Endothelial cell (in vitro differentiated cells): Measurements from ENCODE around the gene RASSF10. TPM values are rescaled to one million over a fixed set of nuclear protein-coding genes. Genes with fewer than 3 reads are reported as not detected.

Experiments
- DNase-seq: peaks from one replicate; pipeline ENCODE4 v3.0.0; 2021; ENCODE audit warnings: low spot score
- H3K27ac Mint-ChIP-seq: one replicate; pipeline ENCODE4 v1.8.0; 2021; ENCODE audit warnings: mixed read lengths, inconsistent platforms; ENCODE audit not compliant: unreplicated experiment
- H3K27me3 Mint-ChIP-seq: one replicate; pipeline ENCODE4 v1.8.0; 2021; ENCODE audit warnings: mild to moderate bottlenecking, moderate library complexity, mixed read lengths, inconsistent platforms; ENCODE audit not compliant: unreplicated experiment
- H3K36me3 Mint-ChIP-seq: one replicate; pipeline ENCODE4 v1.8.0; 2021; ENCODE audit warnings: mild to moderate bottlenecking, low read depth, mixed read lengths, inconsistent platforms; ENCODE audit not compliant: unreplicated experiment
- H3K4me1 Mint-ChIP-seq: one replicate; pipeline ENCODE4 v1.8.0; 2021; ENCODE audit warnings: mild to moderate bottlenecking, mixed read lengths, inconsistent platforms; ENCODE audit not compliant: unreplicated experiment
- H3K4me3 Mint-ChIP-seq: one replicate; pipeline ENCODE4 v1.8.0; 2021; ENCODE audit warnings: mild to moderate bottlenecking, mixed read lengths, inconsistent platforms; ENCODE audit not compliant: unreplicated experiment
- H3K9me3 Mint-ChIP-seq: one replicate; pipeline ENCODE4 v1.8.0; 2021; ENCODE audit warnings: mixed read lengths, inconsistent platforms; ENCODE audit not compliant: unreplicated experiment
- total RNA-seq: library from RNA; stranded (reverse); fragmentation: NEBNext Ultra II Directional; extraction: Animal tissue kit (Norgen Biotek cat#: 25700); gene quantifications from one replicate; pipeline ENCODE4 v1.2.1, GENCODE V29; 2021; ENCODE audit not compliant: unreplicated experiment
- TF ChIP-seq, protein P1 (sequence below): fragments of 200-600 bp; sonication (generic); IDR thresholded peaks from one replicate; pipeline ENCODE4 v1.5.0; 2021; ENCODE audit warnings: antibody characterized with exemption; ENCODE audit not compliant: unreplicated experiment

Gene RASSF10
- total RNA-seq, 1 donor from 2014 or later = 17.5 TPM

GRCh38 chr11:13016415-13016814 lies 7.3 kb downstream of the RASSF10 start:
- H3K4me1 Mint-ChIP-seq = peaks cover 14% of the 10 kb centered on the region
- H3K4me3 Mint-ChIP-seq = no peak overlapping the region
- no peak overlapping the region for H3K27ac Mint-ChIP-seq
- peaks cover 1% of the 10 kb centered on the region for H3K27me3 Mint-ChIP-seq
- TF ChIP-seq, protein P1, sequence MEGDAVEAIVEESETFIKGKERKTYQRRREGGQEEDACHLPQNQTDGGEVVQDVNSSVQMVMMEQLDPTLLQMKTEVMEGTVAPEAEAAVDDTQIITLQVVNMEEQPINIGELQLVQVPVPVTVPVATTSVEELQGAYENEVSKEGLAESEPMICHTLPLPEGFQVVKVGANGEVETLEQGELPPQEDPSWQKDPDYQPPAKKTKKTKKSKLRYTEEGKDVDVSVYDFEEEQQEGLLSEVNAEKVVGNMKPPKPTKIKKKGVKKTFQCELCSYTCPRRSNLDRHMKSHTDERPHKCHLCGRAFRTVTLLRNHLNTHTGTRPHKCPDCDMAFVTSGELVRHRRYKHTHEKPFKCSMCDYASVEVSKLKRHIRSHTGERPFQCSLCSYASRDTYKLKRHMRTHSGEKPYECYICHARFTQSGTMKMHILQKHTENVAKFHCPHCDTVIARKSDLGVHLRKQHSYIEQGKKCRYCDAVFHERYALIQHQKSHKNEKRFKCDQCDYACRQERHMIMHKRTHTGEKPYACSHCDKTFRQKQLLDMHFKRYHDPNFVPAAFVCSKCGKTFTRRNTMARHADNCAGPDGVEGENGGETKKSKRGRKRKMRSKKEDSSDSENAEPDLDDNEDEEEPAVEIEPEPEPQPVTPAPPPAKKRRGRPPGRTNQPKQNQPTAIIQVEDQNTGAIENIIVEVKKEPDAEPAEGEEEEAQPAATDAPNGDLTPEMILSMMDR = no peak
- peak; percentile 9 for DNase-seq
- no peaks in the 10 kb centered on the region for H3K9me3 Mint-ChIP-seq
- H3K36me3 Mint-ChIP-seq = no peaks in the 10 kb centered on the region

DNA sequence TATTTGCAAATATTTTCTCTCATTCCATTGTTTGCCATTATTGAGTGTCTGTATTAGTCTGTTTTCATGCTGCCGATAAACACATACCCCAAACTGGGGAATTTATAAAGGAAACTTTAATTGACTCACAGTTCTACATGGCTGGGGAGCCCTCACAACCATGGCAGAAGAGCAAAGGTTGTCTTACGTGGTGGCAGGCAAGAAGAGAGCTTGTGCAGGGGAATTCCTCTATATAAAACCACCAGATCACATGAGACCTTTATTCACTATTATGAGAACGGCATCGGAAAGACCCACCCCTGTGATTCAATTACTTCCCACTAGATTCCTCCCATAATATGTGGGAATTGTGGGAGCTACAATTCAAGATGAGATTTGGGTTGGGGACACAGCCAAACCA lies 10.2 kb downstream of the RASSF10 start:
- no peak overlapping the region for H3K27ac Mint-ChIP-seq
- H3K4me1 Mint-ChIP-seq = no peaks in the 10 kb centered on the region
- H3K36me3 Mint-ChIP-seq = no peaks in the 10 kb centered on the region
- TF ChIP-seq, protein P1 = no peak
- H3K4me3 Mint-ChIP-seq = no peak overlapping the region
- no peaks in the 10 kb centered on the region for H3K9me3 Mint-ChIP-seq
- DNase-seq = no peak
- H3K27me3 Mint-ChIP-seq = peaks cover 1% of the 10 kb centered on the region

DNA sequence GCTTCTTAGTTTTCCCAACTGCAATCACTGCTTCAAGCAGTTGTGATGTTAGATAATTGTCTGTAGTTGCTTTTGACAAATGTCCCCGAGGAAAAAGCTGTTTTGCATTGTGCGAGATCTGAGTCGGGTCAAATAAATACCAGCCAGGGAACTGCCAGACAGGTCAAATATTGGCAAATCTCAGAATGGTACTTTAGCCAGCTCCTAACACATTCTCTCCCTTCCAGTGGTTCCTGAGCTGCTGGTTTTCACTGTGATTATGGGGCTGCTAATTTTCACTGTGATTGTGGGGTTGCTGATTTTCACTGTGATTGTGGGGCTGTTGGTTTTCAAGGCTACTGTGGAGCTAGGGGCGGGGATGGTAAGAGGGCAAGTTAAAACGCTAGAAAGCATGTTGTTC lies 14.3 kb downstream of the RASSF10 start:
- Mint-ChIP-seq H3K4me1 (no peaks in the 10 kb centered on the region), H3K27me3 (no peaks in the 10 kb centered on the region), H3K4me3 (no peak overlapping the region), H3K27ac (no peak overlapping the region), H3K36me3 (no peaks in the 10 kb centered on the region), H3K9me3 (no peaks in the 10 kb centered on the region)
- no peak for DNase-seq
- TF ChIP-seq, protein P1 = no peak

GRCh38 chr11:13026722-13027121 lies 17.6 kb downstream of the RASSF10 start:
- Mint-ChIP-seq H3K4me1 (no peaks in the 10 kb centered on the region), H3K36me3 (no peaks in the 10 kb centered on the region), H3K27me3 (no peaks in the 10 kb centered on the region), H3K9me3 (no peaks in the 10 kb centered on the region), H3K4me3 (no peak overlapping the region), H3K27ac (no peak overlapping the region)
- TF ChIP-seq, protein P1 = no peak
- DNase-seq = no peak

GRCh38 chr11:13028322-13028721 lies 19.2 kb downstream of the RASSF10 start:
- TF ChIP-seq, protein P1 = no peak
- Mint-ChIP-seq H3K4me1 (no peaks in the 10 kb centered on the region), H3K27ac (no peak overlapping the region), H3K4me3 (no peak overlapping the region), H3K9me3 (no peaks in the 10 kb centered on the region), H3K27me3 (no peaks in the 10 kb centered on the region), H3K36me3 (no peaks in the 10 kb centered on the region)
- DNase-seq = no peak
